ENCODE measurements around the gene CTRL. TPM values are rescaled to one million over a fixed set of nuclear protein-coding genes. Genes with fewer than 3 reads are reported as not detected.

The CTRL gene
- polyA plus RNA-seq, 1 of the 3 experiments (the other 2 are of a cell fraction), result 1.9 TPM

- H3K36me3 ChIP-seq (replicated peaks in 1 of 2; ENCODE audit: control insufficient read depth in 1 of 2, insufficient read depth in 2 of 2, low read length in 1 of 2), result peaks cover 21 to 83% of the 10 kb centered on the region in 2 experiments
- H3K9ac ChIP-seq, result no peak overlapping the region
- 92% methylated on average over 5 of the region's 5 CpGs for WGBS (ENCODE audit: low lambda C conversion rate)
- no peak overlapping the region for H2AFZ ChIP-seq (ENCODE audit: low read depth)
- peaks cover 7 to 11% of the 10 kb centered on the region in 2 experiments; a peak in 2 of 4 replicates for H3K4me1 ChIP-seq (ENCODE audit: control insufficient read depth in 1 of 2, insufficient read depth in 2 of 2, low read depth in 1 of 2, low read length in 1 of 2)
- no peak overlapping the region for H3K4me2 ChIP-seq
- H3K9me3 ChIP-seq, result no peaks in the 10 kb centered on the region
- CTCF ChIA-PET, result interaction anchor here (1.4 to 22.4 kb wide), 3 partner anchors 51 to 217 kb away, joined by 4 to 564 read pairs (median 12); partner anchors contain the start of genes CTRL, LCAT and PSMB10
- H3K27ac ChIP-seq (ENCODE audit: low read depth in 2 of 2, low read length in 1 of 2), result no peak overlapping the region
- no peaks in the 10 kb centered on the region for H3K27me3 ChIP-seq (ENCODE audit: insufficient read depth)
- peaks cover 28% of the 10 kb centered on the region for H4K20me1 ChIP-seq (ENCODE audit: insufficient read depth)
- peaks cover 20% of the 10 kb centered on the region for H3K79me2 ChIP-seq (ENCODE audit: insufficient read depth)
- H3K4me3 ChIP-seq (ENCODE audit: low read depth in 2 of 2, low read length in 1 of 2), result no peak overlapping the region
- POLR2A ChIA-PET, result no interaction called here
- peaks cover 14% of the 10 kb centered on the region for H3F3A ChIP-seq (replicated peaks; ENCODE audit: insufficient read depth)
- DNase-seq, result no peak
- TF ChIP-seq, protein P1, sequence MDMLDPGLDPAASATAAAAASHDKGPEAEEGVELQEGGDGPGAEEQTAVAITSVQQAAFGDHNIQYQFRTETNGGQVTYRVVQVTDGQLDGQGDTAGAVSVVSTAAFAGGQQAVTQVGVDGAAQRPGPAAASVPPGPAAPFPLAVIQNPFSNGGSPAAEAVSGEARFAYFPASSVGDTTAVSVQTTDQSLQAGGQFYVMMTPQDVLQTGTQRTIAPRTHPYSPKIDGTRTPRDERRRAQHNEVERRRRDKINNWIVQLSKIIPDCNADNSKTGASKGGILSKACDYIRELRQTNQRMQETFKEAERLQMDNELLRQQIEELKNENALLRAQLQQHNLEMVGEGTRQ (IDR thresholded peaks at IDR 0.05; ENCODE audit: borderline replicate concordance, low read depth, low read length), result no peak
- TF ChIP-seq TEAD4 (IDR thresholded peaks at IDR 0.05; ENCODE audit: borderline replicate concordance, insufficient read depth), result no peak
- no peak for TF ChIP-seq ELF1 (IDR thresholded peaks at IDR 0.05)
- no peak for TF ChIP-seq EP300 (IDR thresholded peaks at IDR 0.05; ENCODE audit: borderline replicate concordance in 1 of 2, low read depth in 1 of 2, low read length in 1 of 2)
- TF ChIP-seq MXI1 (IDR thresholded peaks at IDR 0.05; ENCODE audit: low read depth, low read length), result no peak
- TF ChIP-seq TAF1 (IDR thresholded peaks at IDR 0.05; ENCODE audit: borderline replicate concordance, low read depth, low read length), result no peak
- no peak for TF ChIP-seq FOXJ3 (CRISPR knock-in tag; IDR thresholded peaks at IDR 0.05)
- TF ChIP-seq RFX5 (IDR thresholded peaks at IDR 0.05; ENCODE audit: low read length), result no peak
- TF ChIP-seq NRF1 (IDR thresholded peaks at IDR 0.05; ENCODE audit: low read depth, low read length), result no peak
- TF ChIP-seq GATA2 (CRISPR knock-in tag; IDR thresholded peaks at IDR 0.05), result no peak
- no peak for TF ChIP-seq USF1 (IDR thresholded peaks at IDR 0.05; ENCODE audit: borderline replicate concordance, low read depth)
- TF ChIP-seq YY1 (IDR thresholded peaks at IDR 0.05; ENCODE audit: low read depth), result no peak
- TF ChIP-seq SMC3 (IDR thresholded peaks at IDR 0.05; ENCODE audit: low read depth, low read length), result no peak
- TF ChIP-seq MEF2A (IDR thresholded peaks at IDR 0.05; ENCODE audit: borderline replicate concordance, low read depth), result no peak
- TF ChIP-seq NFIC (IDR thresholded peaks at IDR 0.05; ENCODE audit: borderline replicate concordance), result no peak
- no peak for TF ChIP-seq FOSL2 (IDR thresholded peaks at IDR 0.05; ENCODE audit: borderline replicate concordance, low read depth)
- no peak for TF ChIP-seq RCOR1 (IDR thresholded peaks at IDR 0.05; ENCODE audit: low read length)
- TF ChIP-seq SIN3A (IDR thresholded peaks at IDR 0.05; ENCODE audit: borderline replicate concordance, low read depth, low read length), result no peak
- TF ChIP-seq RAD21 (IDR thresholded peaks at IDR 0.05; ENCODE audit: low read length), result no peak
- no peaks in the 10 kb centered on the region for H3K9me2 ChIP-seq
Observed at GRCh38 chr16:67879936-67880335, 51.7 kb downstream of the CTRL start.

Small RNAs within 50 kb of the gene (small RNA-seq; reads per million reads assigned to genes)
- 0 reads per million in 7 experiments for gene NRN1L

Other genes starting within 250 kb of the CTRL start
- 19.0 and 19.3 TPM in 2 replicates for gene GFOD2, start 212.5 kb downstream of the CTRL start, polyA plus RNA-seq (2012; rRNA removed)
- gene RANBP10, start 125.3 kb downstream of the CTRL start, polyA plus RNA-seq (2012; rRNA removed), result 11.9 and 12.1 TPM in 2 replicates
- gene TSNAXIP1, start 125.0 kb downstream of the CTRL start, polyA plus RNA-seq (2012; rRNA removed), result 4.4 and 6.8 TPM in 2 replicates
- gene THAP11, start 89.5 kb downstream of the CTRL start, polyA plus RNA-seq (2012; rRNA removed), result 32.3 and 34.8 TPM in 2 replicates
- 287 and 449 TPM in 2 replicates for gene NUTF2, start 84.9 kb downstream of the CTRL start, polyA plus RNA-seq (2012; rRNA removed)
- gene CENPT, start 84.2 kb downstream of the CTRL start, polyA plus RNA-seq (2012; rRNA removed), result 48.6 and 57.6 TPM in 2 replicates
- 38.0 and 45.1 TPM in 2 replicates for gene EDC4, start 58.8 kb downstream of the CTRL start, polyA plus RNA-seq (2012; rRNA removed)
- 0.41 and 0.45 TPM in 2 replicates for gene NRN1L, start 47.0 kb downstream of the CTRL start, polyA plus RNA-seq (2012; rRNA removed)
- 30.1 and 31.4 TPM in 2 replicates for gene PSKH1, start 38.6 kb downstream of the CTRL start, polyA plus RNA-seq (2012; rRNA removed)
- gene PSMB10, start 5.0 kb upstream of the CTRL start, polyA plus RNA-seq (2012; rRNA removed), result 52.7 and 57.8 TPM in 2 replicates
- 11.1 and 14.4 TPM in 2 replicates for gene LCAT, start 12.3 kb upstream of the CTRL start, polyA plus RNA-seq (2012; rRNA removed)
- 54.3 and 75.8 TPM in 2 replicates for gene SLC12A4, start 36.8 kb upstream of the CTRL start, polyA plus RNA-seq (2012; rRNA removed)
- gene DPEP3, start 48.6 kb upstream of the CTRL start, polyA plus RNA-seq (2012; rRNA removed), result not detected in 2 replicates
- gene DPEP2, start 67.6 kb upstream of the CTRL start, polyA plus RNA-seq (2012; rRNA removed), result not detected in 2 replicates
- gene DPEP2NB, start 84.0 kb upstream of the CTRL start, polyA plus RNA-seq (2012; rRNA removed), result not detected in 2 replicates
- 10.8 and 12.0 TPM in 2 replicates for gene DDX28, start 91.4 kb upstream of the CTRL start, polyA plus RNA-seq (2012; rRNA removed)
- gene DUS2, start 91.4 kb upstream of the CTRL start, polyA plus RNA-seq (2012; rRNA removed), result 16.1 and 16.5 TPM in 2 replicates
- 5.7 and 7.8 TPM in 2 replicates for gene NFATC3, start 153.5 kb upstream of the CTRL start, polyA plus RNA-seq (2012; rRNA removed)

Data from SK-N-SH (cell line).